ENCODE results near the gene FBXO31. TPM values are rescaled to one million over a fixed set of nuclear protein-coding genes. Genes with fewer than 3 reads are reported as not detected.
"Not testable (repeated sequence)": the region's sequence is repeated elsewhere in the genome, so short reads cannot be mapped to it uniquely, and the experiment has no call there.

FBXO31 gene
- total RNA-seq, 2 donors from 2014 or later, result 18.6 to 22.1 TPM

- peak; percentile 35 for TF ChIP-seq CTCF (conservative IDR thresholded peaks at IDR 0.05)
- Mint-ChIP-seq H3K27ac (peak overlapping the region; percentile 94), H3K4me1 (peaks cover 27% of the 10 kb centered on the region), H3K9me3 (no peaks in the 10 kb centered on the region), H3K36me3 (ENCODE audit: low read depth) (peaks cover 9% of the 10 kb centered on the region), H3K4me3 (peak overlapping the region; percentile 77), H3K27me3 (ENCODE audit: insufficient read depth) (no peaks in the 10 kb centered on the region)
- H3K27me3 ChIP-seq (ENCODE audit: control insufficient read depth, insufficient read depth, low read length, poor library complexity, severe bottlenecking), result no peaks in the 10 kb centered on the region
- peak overlapping the region; percentile 81 for H3K4me3 ChIP-seq (ENCODE audit: low read length)
- no peaks in the 10 kb centered on the region for H3K4me1 ChIP-seq (ENCODE audit: control insufficient read depth, insufficient read depth, low read length)
- no peaks in the 10 kb centered on the region for H3K9me3 ChIP-seq (ENCODE audit: control insufficient read depth, low read length)
- peak overlapping the region; percentile 70 for H3K27ac ChIP-seq (ENCODE audit: low read depth, low read length)
- H3K36me3 ChIP-seq (ENCODE audit: control insufficient read depth, insufficient read depth, low read length), result peaks cover 11% of the 10 kb centered on the region
- WGBS, 2 experiments (ENCODE audit: insufficient coverage in 1 of 2, insufficient read length in 1 of 2), result 12 to 28% methylated on average over 18 to 43 of the region's 44 CpGs
- DNase-seq, result peak; percentile 87
- peak overlapping the region; percentile 74 for H3K9ac ChIP-seq (ENCODE audit: extremely low read depth, low read length, poor library complexity, severe bottlenecking)
Observed at GRCh38 chr16:87391324-87391949, 7.9 kb upstream of the FBXO31 start.

GRCh38 chr16:87390641-87391323 is 7.2 kb upstream of the FBXO31 start:
- Histone ChIP-seq H3K4me3 (ENCODE audit: low read length) (peak overlapping the region; percentile 81), H3K9ac (ENCODE audit: extremely low read depth, low read length, poor library complexity, severe bottlenecking) (peak overlapping the region; percentile 74), H3K27me3 (ENCODE audit: control insufficient read depth, insufficient read depth, low read length, poor library complexity, severe bottlenecking) (no peaks in the 10 kb centered on the region), H3K36me3 (ENCODE audit: control insufficient read depth, insufficient read depth, low read length) (peaks cover 11% of the 10 kb centered on the region), H3K9me3 (ENCODE audit: control insufficient read depth, low read length) (no peaks in the 10 kb centered on the region), H3K4me1 (ENCODE audit: control insufficient read depth, insufficient read depth, low read length) (no peaks in the 10 kb centered on the region), H3K27ac (ENCODE audit: low read depth, low read length) (no peak overlapping the region)
- peak overlapping the region; percentile 77 for H3K4me3 Mint-ChIP-seq
- peaks cover 27% of the 10 kb centered on the region for H3K4me1 Mint-ChIP-seq
- no peaks in the 10 kb centered on the region for H3K27me3 Mint-ChIP-seq (ENCODE audit: insufficient read depth)
- no peak for TF ChIP-seq CTCF (conservative IDR thresholded peaks at IDR 0.05)
- DNase-seq, result peak; percentile 35
- H3K36me3 Mint-ChIP-seq (ENCODE audit: low read depth), result peaks cover 6% of the 10 kb centered on the region
- H3K9me3 Mint-ChIP-seq, result no peaks in the 10 kb centered on the region
- 96% methylated on average over 22 to 24 of the region's 24 CpGs for WGBS, 2 experiments (ENCODE audit: insufficient coverage in 1 of 2, insufficient read length in 1 of 2)
- H3K27ac Mint-ChIP-seq, result no peak overlapping the region

- H3K4me3 ChIP-seq (ENCODE audit: low read length); H3K36me3 ChIP-seq (ENCODE audit: control insufficient read depth, insufficient read depth, low read length); H3K27ac ChIP-seq (ENCODE audit: low read depth, low read length); H3K9me3 ChIP-seq (ENCODE audit: control insufficient read depth, low read length); H3K36me3 Mint-ChIP-seq (ENCODE audit: low read depth); H3K27me3 Mint-ChIP-seq (ENCODE audit: insufficient read depth); H3K4me3 Mint-ChIP-seq; H3K9ac ChIP-seq (ENCODE audit: extremely low read depth, low read length, poor library complexity, severe bottlenecking); H3K27ac Mint-ChIP-seq; H3K4me1 ChIP-seq (ENCODE audit: control insufficient read depth, insufficient read depth, low read length); H3K27me3 ChIP-seq (ENCODE audit: control insufficient read depth, insufficient read depth, low read length, poor library complexity, severe bottlenecking); H3K9me3 Mint-ChIP-seq: not testable (repeated sequence)
- H3K4me1 Mint-ChIP-seq, result peaks cover 25% of the 10 kb centered on the region
- DNase-seq, result peak; percentile 8
- 89 to 93% methylated on average over 7 to 9 of the region's 9 CpGs for WGBS, 2 experiments (ENCODE audit: insufficient coverage in 1 of 2, insufficient read length in 1 of 2)
Observed at GRCh38 chr16:87389914-87390313, 6.3 kb upstream of the FBXO31 start.

Data from endodermal cell (in vitro differentiated cells).